ENCODE results near the gene WNT9A.

WNT9A gene

DNA sequence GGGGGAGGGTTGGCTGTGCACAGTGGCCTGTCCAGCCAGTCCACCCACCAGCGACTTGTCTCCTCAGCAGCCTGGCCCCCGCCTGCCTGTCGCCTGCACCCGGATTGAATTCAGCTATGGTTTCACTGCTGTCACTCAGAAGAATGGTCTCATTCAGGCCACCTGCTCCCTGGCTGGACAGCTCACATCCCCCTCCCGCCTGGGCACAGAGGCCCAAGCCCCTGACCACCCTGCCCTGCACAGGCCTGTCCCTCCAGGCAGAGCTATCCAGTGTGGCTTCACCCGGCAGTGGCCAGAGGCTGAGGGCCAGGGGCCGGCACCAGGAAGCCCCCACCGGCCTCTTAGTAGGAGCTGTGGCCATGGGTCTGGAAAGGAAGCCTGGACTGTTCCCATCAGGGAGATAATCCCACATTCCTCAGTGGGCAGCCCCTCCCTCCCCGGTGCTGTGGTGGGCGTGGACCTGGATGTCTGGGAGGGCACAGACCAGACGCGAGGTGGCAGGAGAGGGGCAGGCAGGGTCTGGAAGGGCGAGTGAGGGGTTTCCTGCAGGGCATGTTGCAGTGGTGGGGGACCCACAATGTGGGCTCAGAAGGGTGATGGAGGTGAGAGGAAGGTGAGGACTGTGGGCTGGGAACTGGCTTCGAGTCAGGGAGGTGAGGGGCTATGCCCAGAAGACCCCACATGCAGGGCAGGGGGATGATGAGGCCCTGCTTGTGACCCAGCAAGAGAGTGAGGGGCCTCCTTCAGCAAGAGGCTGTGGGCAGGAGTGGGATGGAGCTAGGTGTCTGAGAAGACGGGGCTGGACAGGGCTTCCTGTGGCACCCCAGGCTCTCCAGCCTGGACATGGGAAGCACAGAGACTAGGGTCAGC lies 30.4 kb downstream of the WNT9A start:
- Histone ChIP-seq H3K27me3 (replicated peaks; ENCODE audit: insufficient read depth, low read length) (no peaks in the 10 kb centered on the region), H4K20me1 (ENCODE audit: insufficient read depth, low read length) (no peaks in the 10 kb centered on the region), H2AFZ (ENCODE audit: low read length) (no peak overlapping the region), H3K36me3 (replicated peaks; ENCODE audit: insufficient read depth, low read length) (no peaks in the 10 kb centered on the region), H3K9ac (ENCODE audit: low read length) (no peak overlapping the region), H3K9me2 (replicated peaks; ENCODE audit: insufficient read depth, low read length) (no peaks in the 10 kb centered on the region), H3K9me3 (replicated peaks; ENCODE audit: insufficient read depth, low read length) (no peaks in the 10 kb centered on the region), H3K79me2 (ENCODE audit: low read length) (no peaks in the 10 kb centered on the region), H3K27ac (ENCODE audit: low read length) (no peak overlapping the region), H3K4me1 (ENCODE audit: low read length) (no peaks in the 10 kb centered on the region), H3K4me3 (ENCODE audit: low read length) (no peak overlapping the region), H3F3A (ENCODE audit: insufficient read depth, low read length) (no peaks in the 10 kb centered on the region), H3K4me2 (ENCODE audit: low read depth, low read length) (no peak overlapping the region)
- DNase-seq = no peak
- no peak for TF ChIP-seq CTCF (IDR thresholded peaks at IDR 0.05; ENCODE audit: low read length)
- TF ChIP-seq EZH2 (optimal IDR thresholded peaks at IDR 0.05; ENCODE audit: low read depth, low read length) = no peak
- TF ChIP-seq EZH2phosphoT487 (IDR thresholded peaks at IDR 0.05; ENCODE audit: low read length) = no peak

DNA sequence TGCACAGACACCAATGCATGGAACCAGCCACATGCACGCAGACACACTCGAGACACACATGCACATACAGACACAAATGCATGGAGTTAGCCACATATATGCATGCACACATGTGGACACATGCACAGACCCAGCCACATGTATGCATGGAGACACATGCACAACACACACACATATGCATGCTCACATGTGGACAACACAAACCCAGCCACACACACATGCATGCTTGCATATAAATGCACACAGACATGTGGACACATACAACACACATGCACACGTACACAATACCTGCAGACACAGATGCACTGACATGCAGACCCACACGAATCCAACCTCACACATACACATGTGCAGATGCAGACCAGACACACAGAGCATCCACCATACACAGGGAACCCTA lies 31.1 kb downstream of the WNT9A start:
- no peaks in the 10 kb centered on the region for H3K4me1 ChIP-seq (ENCODE audit: low read length)
- H4K20me1 ChIP-seq (ENCODE audit: insufficient read depth, low read length) = no peaks in the 10 kb centered on the region
- DNase-seq = no peak
- H3K36me3 ChIP-seq (replicated peaks; ENCODE audit: insufficient read depth, low read length) = no peaks in the 10 kb centered on the region
- no peaks in the 10 kb centered on the region for H3K27me3 ChIP-seq (replicated peaks; ENCODE audit: insufficient read depth, low read length)
- H3K9me2 ChIP-seq (replicated peaks; ENCODE audit: insufficient read depth, low read length) = no peaks in the 10 kb centered on the region
- no peaks in the 10 kb centered on the region for H3K79me2 ChIP-seq (ENCODE audit: low read length)
- TF ChIP-seq EZH2 (optimal IDR thresholded peaks at IDR 0.05; ENCODE audit: low read depth, low read length) = no peak
- TF ChIP-seq EZH2phosphoT487 (IDR thresholded peaks at IDR 0.05; ENCODE audit: low read length) = no peak
- no peak for TF ChIP-seq CTCF (IDR thresholded peaks at IDR 0.05; ENCODE audit: low read length)
- no peak overlapping the region for H3K4me3 ChIP-seq (ENCODE audit: low read length)
- no peak overlapping the region for H3K27ac ChIP-seq (ENCODE audit: low read length)
- H3K4me2 ChIP-seq (ENCODE audit: low read depth, low read length) = no peak overlapping the region
- no peaks in the 10 kb centered on the region for H3K9me3 ChIP-seq (replicated peaks; ENCODE audit: insufficient read depth, low read length)
- H3K9ac ChIP-seq (ENCODE audit: low read length) = no peak overlapping the region
- H2AFZ ChIP-seq (ENCODE audit: low read length) = no peak overlapping the region
- no peaks in the 10 kb centered on the region for H3F3A ChIP-seq (ENCODE audit: insufficient read depth, low read length)

- H3K9me3 ChIP-seq (replicated peaks; ENCODE audit: insufficient read depth, low read length) = no peaks in the 10 kb centered on the region
- no peaks in the 10 kb centered on the region for H3K36me3 ChIP-seq (replicated peaks; ENCODE audit: insufficient read depth, low read length)
- H2AFZ ChIP-seq (ENCODE audit: low read length) = no peak overlapping the region
- no peaks in the 10 kb centered on the region for H3K9me2 ChIP-seq (replicated peaks; ENCODE audit: insufficient read depth, low read length)
- H3K4me2 ChIP-seq (ENCODE audit: low read depth, low read length) = no peak overlapping the region
- H3K9ac ChIP-seq (ENCODE audit: low read length) = no peak overlapping the region
- no peaks in the 10 kb centered on the region for H3F3A ChIP-seq (ENCODE audit: insufficient read depth, low read length)
- no peak overlapping the region for H3K4me3 ChIP-seq (ENCODE audit: low read length)
- H3K27me3 ChIP-seq (replicated peaks; ENCODE audit: insufficient read depth, low read length) = peaks cover 2% of the 10 kb centered on the region; the same call in 1 of the 2 replicates
- no peaks in the 10 kb centered on the region for H3K79me2 ChIP-seq (ENCODE audit: low read length)
- no peaks in the 10 kb centered on the region for H4K20me1 ChIP-seq (ENCODE audit: insufficient read depth, low read length)
- TF ChIP-seq EZH2 (optimal IDR thresholded peaks at IDR 0.05; ENCODE audit: low read depth, low read length) (no peak), EZH2phosphoT487 (IDR thresholded peaks at IDR 0.05; ENCODE audit: low read length) (no peak), CTCF (IDR thresholded peaks at IDR 0.05; ENCODE audit: low read length) (no peak)
- H3K27ac ChIP-seq (ENCODE audit: low read length) = no peak overlapping the region
- DNase-seq = no peak
- H3K4me1 ChIP-seq (ENCODE audit: low read length) = no peaks in the 10 kb centered on the region
Measured at GRCh38 chr1:227915564-227916553, 31.9 kb downstream of the WNT9A start.
